CD14-positive monocyte (primary cell): ENCODE results near the gene FOS. TPM values are rescaled to one million over a fixed set of nuclear protein-coding genes. Genes with fewer than 3 reads are reported as not detected.
A peak's percentile ranks its signal among the peaks of the same experiment; 100 is the strongest.

Experiments
- DNase-seq, 3 donors: peaks; one replicate each; pipeline ENCODE4 v3.0.0-alpha.2; 2011 to 2022
- H2AFZ ChIP-seq: 2 replicates; pipeline ENCODE4 v1.6.0; 2012; ENCODE audit warnings: mild to moderate bottlenecking, low read depth, low read length, inconsistent platforms; ENCODE audit not compliant: insufficient read depth, poor library complexity, severe bottlenecking
- H3K27ac ChIP-seq, 2 donors: 1 replicate in 1 of 2; 2 replicates in 1 of 2; pipeline ENCODE4 v1.5.1; 2012 to 2013; ENCODE audit warnings: low read length in 2 of 2, control low read depth in 1 of 2, inconsistent platforms in 1 of 2, low read depth in 1 of 2, mild to moderate bottlenecking in 1 of 2
- H3K27me3 ChIP-seq, 2 donors: one replicate each; pipeline versions ENCODE4 v1.6.0 to v1.6.1; 2011 to 2013; ENCODE audit warnings: low read length in 2 of 2; ENCODE audit not compliant: control insufficient read depth in 2 of 2, insufficient read depth in 2 of 2
- H3K36me3 ChIP-seq, 2 donors: replicated peaks in 1 of 2; 1 replicate in 1 of 2; 2 replicates in 1 of 2; pipeline versions ENCODE4 v1.5.1 to v1.6.1; 2012 to 2013; ENCODE audit warnings: low read length in 2 of 2, control low read depth in 1 of 2, inconsistent platforms in 1 of 2, mild to moderate bottlenecking in 1 of 2; ENCODE audit not compliant: insufficient read depth in 2 of 2, control insufficient read depth in 1 of 2
- H3K4me1 ChIP-seq, 2 donors: 1 replicate in 1 of 2; 2 replicates in 1 of 2; pipeline versions ENCODE4 v1.5.1 to v1.6.1; 2012 to 2013; ENCODE audit warnings: low read length in 2 of 2, control low read depth in 1 of 2, inconsistent platforms in 1 of 2, mild to moderate bottlenecking in 1 of 2, moderate library complexity in 1 of 2; ENCODE audit not compliant: insufficient read depth in 2 of 2, control insufficient read depth in 1 of 2
- H3K4me2 ChIP-seq: replicated peaks from 2 replicates; pipeline ENCODE3; 2012; ENCODE audit warnings: low read length, moderate library complexity, mild to moderate bottlenecking; ENCODE audit not compliant: poor library complexity, severe bottlenecking; ENCODE audit errors: extremely low read depth
- H3K4me3 ChIP-seq, 3 experiments: fragments of 200-600 bp in 1 of 3; sonication (generic) in 1 of 3; replicated peaks in 1 of 3; 1 replicate in 2 of 3; 2 replicates in 1 of 3; pipeline ENCODE4 v1.5.1; 2011 to 2013; ENCODE audit warnings: low read length in 3 of 3, mild to moderate bottlenecking in 3 of 3, control low read depth in 2 of 3, low read depth in 2 of 3, inconsistent platforms in 1 of 3, moderate library complexity in 1 of 3
- H3K79me2 ChIP-seq: 2 replicates; pipeline ENCODE4 v1.6.0; 2012; ENCODE audit warnings: mild to moderate bottlenecking, control low read depth, inconsistent platforms, low read length, moderate library complexity; ENCODE audit not compliant: insufficient read depth
- H3K9ac ChIP-seq: 2 replicates; pipeline ENCODE4 v1.6.0; 2017; ENCODE audit warnings: low read length, mild to moderate bottlenecking; ENCODE audit not compliant: insufficient read depth, poor library complexity, severe bottlenecking
- H3K9me3 ChIP-seq, 2 donors: replicated peaks in 1 of 2; 1 replicate in 1 of 2; 2 replicates in 1 of 2; pipeline versions ENCODE4 v1.5.1 to v1.6.1; 2012 to 2013; ENCODE audit warnings: low read length in 2 of 2, control low read depth in 1 of 2; ENCODE audit not compliant: control insufficient read depth in 1 of 2, insufficient read depth in 1 of 2
- H4K20me1 ChIP-seq: 2 replicates; pipeline ENCODE4 v1.6.0; 2012; ENCODE audit warnings: mild to moderate bottlenecking, low read length, control low read depth, moderate library complexity; ENCODE audit not compliant: insufficient read depth
- H3K27ac Mint-ChIP-seq, 7 donors: one replicate each; pipeline ENCODE4 v1.8.0; 2020; ENCODE audit warnings: mild to moderate bottlenecking in 7 of 7, mixed read lengths in 7 of 7, moderate library complexity in 6 of 7, inconsistent platforms in 2 of 7
- H3K27me3 Mint-ChIP-seq, 3 donors: one replicate each; pipeline ENCODE4 v1.8.0; 2021 to 2022; ENCODE audit warnings: low read depth in 3 of 3, mild to moderate bottlenecking in 3 of 3, mixed read lengths in 3 of 3, moderate library complexity in 3 of 3, inconsistent platforms in 1 of 3
- H3K36me3 Mint-ChIP-seq, 2 donors: one replicate each; pipeline ENCODE4 v1.8.0; 2020; ENCODE audit warnings: mixed read lengths in 2 of 2, inconsistent platforms in 1 of 2, mild to moderate bottlenecking in 1 of 2
- H3K4me1 Mint-ChIP-seq: one replicate; pipeline ENCODE4 v1.8.0; 2020; ENCODE audit warnings: mild to moderate bottlenecking, mixed read lengths
- H3K4me3 Mint-ChIP-seq, 2 donors: one replicate each; pipeline ENCODE4 v1.8.0; 2020; ENCODE audit warnings: mild to moderate bottlenecking in 2 of 2, mixed read lengths in 2 of 2, moderate library complexity in 1 of 2
- H3K9me3 Mint-ChIP-seq, 7 donors: one replicate each; pipeline ENCODE4 v1.8.0; 2020 to 2022; ENCODE audit warnings: mixed read lengths in 7 of 7, mild to moderate bottlenecking in 6 of 7, moderate library complexity in 6 of 7, inconsistent platforms in 2 of 7
- CTCF ChIP-seq: fragments of 200-600 bp; IDR thresholded peaks from one replicate; pipeline ENCODE4 v1.8.0; 2022; ENCODE audit warnings: antibody characterized with exemption, mild to moderate bottlenecking
- WGBS: methylation state at CpG from one replicate; pipeline ENCODE4 v1.1.5; 2013; ENCODE audit warnings: missing lambda C conversion rate; ENCODE audit not compliant: insufficient coverage; 5-methylcytosine and 5-hydroxymethylcytosine counted together
- intact Hi-C, 2 donors: fragments of 100-400 bp; cut with micrococcal nuclease; formaldehyde crosslinking; loops; one replicate each; pipeline versions ENCODE4 v1.15.0 to v1.15.1; 2023
- polyA plus RNA-seq, 3 donors: library from polyadenylated mRNA; depleted of rRNA in 1 of 3; unstranded in 2 of 3; stranded (reverse) in 1 of 3; fragments of 300-500 nt in 2 of 3; fragments of >200 nt in 1 of 3; fragmentation: Illumina TruSeq in 2 of 3; gene quantifications; 1 replicate in 2 of 3; 2 replicates in 1 of 3; pipeline ENCODE4 v1.2.3, GENCODE V29; 2012 to 2021

Gene FOS
- polyA plus RNA-seq, 3 donors, result 4,403 to 5,159 (median 4,841) TPM

- Mint-ChIP-seq H3K27ac (peak overlapping the region; percentile 98 to 100 (median 99)), H3K27me3 (peaks cover 0 to 41% (median 7%) of the 10 kb centered on the region in 3 donors), H3K4me1 (peaks cover 60% of the 10 kb centered on the region), H3K9me3 (peaks cover 15 to 31% (median 26%) of the 10 kb centered on the region in 7 donors), H3K4me3 (peak overlapping the region; percentile 95 to 100), H3K36me3 (peaks cover 41 to 47% of the 10 kb centered on the region in 2 donors)
- Histone ChIP-seq H3K27ac (peak overlapping the region; percentile 89 to 98), H3K36me3 (peaks cover 35 to 41% of the 10 kb centered on the region in 2 donors), H3K79me2 (peaks cover 41% of the 10 kb centered on the region), H2AFZ (no peak overlapping the region), H3K4me2 (peak overlapping the region; percentile 84), H3K9me3 (no peaks in the 10 kb centered on the region), H4K20me1 (peaks cover 61% of the 10 kb centered on the region), H3K9ac (peak overlapping the region; percentile 99), H3K27me3 (no peaks in the 10 kb centered on the region), H3K4me1 (peaks cover 55 to 65% of the 10 kb centered on the region in 2 donors), H3K4me3 (peak overlapping the region; percentile 80 to 100 (median 91))
- no peak for TF ChIP-seq CTCF
- intact Hi-C loops, result loop anchor here (2.0 to 5.0 kb wide), 4 partner anchors 15 to 148 kb away; no protein-coding TSS in a partner anchor
- WGBS, result 9% methylated on average over 23 of the region's 26 CpGs
- DNase-seq, result peak in 1 of 3 donors; percentile 37
Observed at GRCh38 chr14:75279763-75280290, 1.2 kb downstream of the FOS start.

- H4K20me1 ChIP-seq, result peaks cover 61% of the 10 kb centered on the region
- no peaks in the 10 kb centered on the region for H3K27me3 ChIP-seq
- H2AFZ ChIP-seq, result no peak overlapping the region
- Mint-ChIP-seq H3K27ac (peak overlapping the region; percentile 98 to 100 (median 99)), H3K4me1 (peaks cover 60% of the 10 kb centered on the region), H3K27me3 (peaks cover 0 to 41% (median 7%) of the 10 kb centered on the region in 3 donors), H3K36me3 (peaks cover 41 to 47% of the 10 kb centered on the region in 2 donors), H3K9me3 (peaks cover 15 to 31% (median 26%) of the 10 kb centered on the region in 7 donors), H3K4me3 (peak overlapping the region; percentile 95 to 100)
- peak overlapping the region; percentile 99 for H3K9ac ChIP-seq
- no peak for TF ChIP-seq CTCF
- no peak for DNase-seq
- intact Hi-C loops, result loop anchor here in 1 of 2 donors (5.0 kb wide), 1 partner anchor 148 kb away; no protein-coding TSS in a partner anchor
- no peaks in the 10 kb centered on the region for H3K9me3 ChIP-seq
- peaks cover 35 to 41% of the 10 kb centered on the region in 2 donors for H3K36me3 ChIP-seq
- H3K4me3 ChIP-seq, result peak overlapping the region; percentile 80 to 100 (median 91)
- 98% methylated on average over 5 of the region's 7 CpGs for WGBS
- H3K79me2 ChIP-seq, result peaks cover 41% of the 10 kb centered on the region
- peak overlapping the region; percentile 89 to 98 for H3K27ac ChIP-seq
- peaks cover 56 to 65% of the 10 kb centered on the region in 2 donors for H3K4me1 ChIP-seq
- peak overlapping the region; percentile 84 for H3K4me2 ChIP-seq
Observed at GRCh38 chr14:75280291-75280830, 1.7 kb downstream of the FOS start.
